Mesenchymal stem cell (in vitro differentiated cells and primary cell): Measurements from ENCODE around the gene VPS41.

Experiments used
- DNase-seq: peaks from one replicate; pipeline ENCODE4 v3.0.0-alpha.2; 2013
- H2AFZ ChIP-seq: one replicate; pipeline ENCODE4 v1.6.1; 2013; ENCODE audit warnings: low read depth, mild to moderate bottlenecking, control low read depth, inconsistent platforms, low read length, moderate library complexity
- H2AK5ac ChIP-seq: 2 replicates; pipeline ENCODE4 v1.6.1; 2013; ENCODE audit warnings: low read length, moderate library complexity, mild to moderate bottlenecking, inconsistent platforms; ENCODE audit not compliant: severe bottlenecking
- H2BK120ac ChIP-seq: one replicate; pipeline ENCODE4 v1.6.1; 2013; ENCODE audit warnings: low read depth, mild to moderate bottlenecking, inconsistent platforms, low read length, moderate library complexity
- H2BK12ac ChIP-seq, 2 experiments: one replicate each; pipeline ENCODE4 v1.6.1; 2013; ENCODE audit warnings: inconsistent platforms in 2 of 2, low read length in 2 of 2, mild to moderate bottlenecking in 2 of 2, moderate library complexity in 2 of 2, control low read depth in 1 of 2
- H2BK15ac ChIP-seq: one replicate; pipeline ENCODE4 v1.6.1; 2013; ENCODE audit warnings: mild to moderate bottlenecking, low read depth, inconsistent platforms; ENCODE audit not compliant: poor library complexity, severe bottlenecking
- H2BK5ac ChIP-seq: 2 replicates; pipeline ENCODE4 v1.6.1; 2013; ENCODE audit warnings: low read depth, mild to moderate bottlenecking, low read length, control low read depth, inconsistent platforms; ENCODE audit not compliant: poor library complexity, severe bottlenecking
- H3K14ac ChIP-seq, 2 experiments: one replicate each; pipeline ENCODE4 v1.6.1; 2013; ENCODE audit warnings: inconsistent platforms in 2 of 2, low read length in 2 of 2, control low read depth in 1 of 2, mild to moderate bottlenecking in 1 of 2, moderate library complexity in 1 of 2
- H3K18ac ChIP-seq, 2 experiments: one replicate each; pipeline ENCODE4 v1.6.1; 2013; ENCODE audit warnings: inconsistent platforms in 2 of 2, low read length in 2 of 2, control low read depth in 1 of 2, low read depth in 1 of 2, mild to moderate bottlenecking in 1 of 2
- H3K23ac ChIP-seq, 2 experiments: one replicate each; pipeline ENCODE4 v1.6.1; 2013; ENCODE audit warnings: inconsistent platforms in 2 of 2, low read length in 2 of 2, mild to moderate bottlenecking in 2 of 2, moderate library complexity in 2 of 2, control low read depth in 1 of 2
- H3K27ac ChIP-seq: 2 replicates; pipeline ENCODE4 v1.5.1; 2013; ENCODE audit warnings: mild to moderate bottlenecking, moderate library complexity, low read length, control low read depth, inconsistent platforms; ENCODE audit not compliant: poor library complexity, severe bottlenecking
- H3K27me3 ChIP-seq, 2 experiments: 2 replicates each; pipeline versions ENCODE4 v1.6.1 to v1.7.0; 2013; ENCODE audit warnings: low read length in 2 of 2, mild to moderate bottlenecking in 2 of 2, moderate library complexity in 2 of 2, control low read depth in 1 of 2, inconsistent platforms in 1 of 2; ENCODE audit not compliant: control insufficient read depth in 1 of 2, insufficient read depth in 1 of 2
- H3K36me3 ChIP-seq, 2 experiments: 2 replicates each; pipeline versions ENCODE4 v1.6.1 to v1.7.0; 2013; ENCODE audit warnings: low read length in 2 of 2, control low read depth in 1 of 2, inconsistent platforms in 1 of 2, low read depth in 1 of 2, mild to moderate bottlenecking in 1 of 2; ENCODE audit not compliant: insufficient read depth in 2 of 2, control insufficient read depth in 1 of 2
- H3K4ac ChIP-seq, 2 experiments: one replicate each; pipeline ENCODE4 v1.6.1; 2013; ENCODE audit warnings: inconsistent platforms in 2 of 2, low read length in 2 of 2, mild to moderate bottlenecking in 2 of 2, moderate library complexity in 2 of 2, control low read depth in 1 of 2, low read depth in 1 of 2
- H3K4me1 ChIP-seq: 2 replicates; pipeline ENCODE4 v1.6.1; 2013; ENCODE audit warnings: low read depth, low read length, control low read depth; ENCODE audit not compliant: control insufficient read depth, insufficient read depth
- H3K4me2 ChIP-seq: 2 replicates; pipeline ENCODE4 v1.6.1; 2013; ENCODE audit warnings: low read length, mild to moderate bottlenecking, inconsistent platforms; ENCODE audit not compliant: poor library complexity, severe bottlenecking
- H3K4me3 ChIP-seq, 2 experiments: 2 replicates each; pipeline versions ENCODE4 v1.5.1 to v1.7.0; 2013; ENCODE audit warnings: low read length in 2 of 2, mild to moderate bottlenecking in 2 of 2, control low read depth in 1 of 2, low read depth in 1 of 2; ENCODE audit not compliant: insufficient read depth in 1 of 2
- H3K79me1 ChIP-seq: replicated peaks from 2 replicates; pipeline ENCODE4 v1.6.1; 2013; ENCODE audit warnings: mild to moderate bottlenecking, control low read depth, low read length, inconsistent platforms; ENCODE audit not compliant: poor library complexity, severe bottlenecking
- H3K9ac ChIP-seq: 2 replicates; pipeline ENCODE4 v1.7.0; 2013; ENCODE audit warnings: mild to moderate bottlenecking, low read length, moderate library complexity
- H3K9me3 ChIP-seq: 2 replicates; pipeline ENCODE4 v1.7.0; 2013; ENCODE audit warnings: mild to moderate bottlenecking, low read length; ENCODE audit not compliant: control insufficient read depth
- H4K8ac ChIP-seq: one replicate; pipeline ENCODE4 v1.6.1; 2013; ENCODE audit warnings: inconsistent platforms, mild to moderate bottlenecking, low read length, moderate library complexity
- H4K91ac ChIP-seq: one replicate; pipeline ENCODE4 v1.6.1; 2013; ENCODE audit warnings: mild to moderate bottlenecking, low read length, inconsistent platforms
- WGBS: methylation state at CpG from one replicate; pipeline ENCODE4 v1.1.7; 2013; ENCODE audit warnings: mixed read lengths; 5-methylcytosine and 5-hydroxymethylcytosine counted together

Gene VPS41

DNA sequence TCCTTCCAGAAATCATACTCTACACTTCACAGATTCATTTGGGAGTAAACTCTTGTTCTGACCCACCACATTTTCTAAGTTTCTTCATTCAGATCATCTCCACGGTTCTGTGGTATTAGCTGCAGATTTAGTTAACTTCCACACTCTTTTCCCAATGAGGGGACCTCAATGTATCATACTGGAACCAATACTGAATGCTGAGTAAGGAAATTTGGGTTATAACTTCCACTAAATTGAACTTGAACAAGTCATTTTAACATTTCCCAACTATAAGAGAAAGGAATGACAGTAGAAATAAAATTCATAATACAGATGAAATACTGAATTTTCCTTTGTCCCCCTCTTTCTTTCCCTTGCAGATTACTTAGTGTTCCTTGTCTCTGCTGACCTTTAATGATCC is 131.4 kb downstream of the VPS41 start:
- H2BK12ac ChIP-seq: no peak overlapping the region
- H4K8ac ChIP-seq: no peak overlapping the region
- no peak for DNase-seq
- H3K4ac ChIP-seq: no peak overlapping the region
- H3K14ac ChIP-seq: no peak overlapping the region
- no peak overlapping the region for H3K23ac ChIP-seq
- no CpG with 5 or more reads among the region's 1 CpG for WGBS
- H2BK120ac ChIP-seq: no peak overlapping the region
- H3K4me1 ChIP-seq: no peaks in the 10 kb centered on the region
- no peak overlapping the region for H2AFZ ChIP-seq
- H3K4me3 ChIP-seq: no peak overlapping the region
- no peak overlapping the region for H3K9ac ChIP-seq
- no peak overlapping the region for H4K91ac ChIP-seq
- H3K27me3 ChIP-seq: no peaks in the 10 kb centered on the region
- no peak overlapping the region for H3K4me2 ChIP-seq
- H3K9me3 ChIP-seq: no peaks in the 10 kb centered on the region
- no peak overlapping the region for H2BK15ac ChIP-seq
- H2BK5ac ChIP-seq: no peak overlapping the region
- H3K27ac ChIP-seq: no peak overlapping the region
- no peak overlapping the region for H2AK5ac ChIP-seq
- no peak overlapping the region for H3K18ac ChIP-seq
- H3K36me3 ChIP-seq: peaks cover 5 to 43% of the 10 kb centered on the region in 2 experiments
- peaks cover 8% of the 10 kb centered on the region for H3K79me1 ChIP-seq

GRCh38 chr7:38775506-38776175 is 133.3 kb downstream of the VPS41 start:
- 86% methylated on average over 3 of the region's 3 CpGs for WGBS
- H3K36me3 ChIP-seq: peaks cover under 1 to 59% of the 10 kb centered on the region in 2 experiments
- peaks cover 4% of the 10 kb centered on the region for H3K79me1 ChIP-seq

DNA sequence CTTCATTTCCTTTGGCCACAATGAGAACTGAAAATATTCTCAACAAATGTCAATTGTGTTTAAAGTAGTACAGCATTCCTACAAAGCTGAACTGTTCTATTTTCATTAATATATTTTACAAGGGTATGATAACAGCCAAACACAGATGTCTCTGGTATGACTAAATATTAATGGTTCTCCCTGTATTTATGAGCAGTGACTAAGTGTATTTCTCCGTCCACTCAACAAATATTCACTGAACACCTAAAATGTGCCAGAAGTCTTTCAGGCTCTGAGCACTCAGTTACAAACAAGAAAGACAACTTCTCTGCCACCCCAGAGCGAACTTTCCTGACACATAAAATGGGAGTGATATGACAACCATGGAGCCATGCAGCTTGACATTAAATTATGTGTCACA is 135.6 kb downstream of the VPS41 start:
- no peak overlapping the region for H3K27ac ChIP-seq
- no peak overlapping the region for H4K91ac ChIP-seq
- no peak overlapping the region for H3K9ac ChIP-seq
- H3K36me3 ChIP-seq: peaks cover 0 to 78% of the 10 kb centered on the region in 2 experiments
- H3K27me3 ChIP-seq: no peaks in the 10 kb centered on the region
- H3K23ac ChIP-seq: no peak overlapping the region
- no peak overlapping the region for H3K4me2 ChIP-seq
- H2AFZ ChIP-seq: no peak overlapping the region
- no peak overlapping the region for H2BK120ac ChIP-seq
- no peaks in the 10 kb centered on the region for H3K4me1 ChIP-seq
- no peaks in the 10 kb centered on the region for H3K9me3 ChIP-seq
- H2BK15ac ChIP-seq: no peak overlapping the region
- no peak overlapping the region for H4K8ac ChIP-seq
- no peak overlapping the region for H2AK5ac ChIP-seq
- no peak overlapping the region for H2BK5ac ChIP-seq
- no peak overlapping the region for H2BK12ac ChIP-seq
- H3K18ac ChIP-seq: no peak overlapping the region
- H3K4ac ChIP-seq: no peak overlapping the region
- WGBS: 0% methylated on average over 1 of the region's 2 CpGs
- no peak for DNase-seq
- H3K79me1 ChIP-seq: peaks cover 4% of the 10 kb centered on the region
- H3K4me3 ChIP-seq: no peak overlapping the region
- H3K14ac ChIP-seq: no peak overlapping the region

More at GRCh38 chr7:38775506-38776175, 133.3 kb downstream of the VPS41 start:
- Histone ChIP-seq H3K9me3 (no peaks in the 10 kb centered on the region), H3K9ac (no peak overlapping the region), H3K27me3 (no peaks in the 10 kb centered on the region), H4K91ac (no peak overlapping the region), H3K18ac (no peak overlapping the region), H2BK12ac (no peak overlapping the region), H3K14ac (no peak overlapping the region), H3K4me2 (no peak overlapping the region), H2BK15ac (no peak overlapping the region), H3K27ac (no peak overlapping the region), H4K8ac (no peak overlapping the region), H2AK5ac (no peak overlapping the region), H2AFZ (no peak overlapping the region), H2BK5ac (no peak overlapping the region), H3K4me3 (no peak overlapping the region), H3K23ac (no peak overlapping the region), H2BK120ac (no peak overlapping the region), H3K4me1 (no peaks in the 10 kb centered on the region), H3K4ac (no peak overlapping the region)
- DNase-seq: no peak

- no peak overlapping the region for H3K27ac ChIP-seq
- WGBS: 88% methylated on average over 1 of the region's 2 CpGs
- no peak overlapping the region for H3K9ac ChIP-seq
- H2BK5ac ChIP-seq: no peak overlapping the region
- H3K14ac ChIP-seq: no peak overlapping the region
- no peak overlapping the region for H3K4me3 ChIP-seq
- H3K9me3 ChIP-seq: no peaks in the 10 kb centered on the region
- no peaks in the 10 kb centered on the region for H3K27me3 ChIP-seq
- H3K23ac ChIP-seq: no peak overlapping the region
- H2BK120ac ChIP-seq: no peak overlapping the region
- no peak overlapping the region for H3K4ac ChIP-seq
- H3K4me2 ChIP-seq: no peak overlapping the region
- H2AK5ac ChIP-seq: no peak overlapping the region
- H3K18ac ChIP-seq: no peak overlapping the region
- peaks cover 3% of the 10 kb centered on the region for H3K79me1 ChIP-seq
- DNase-seq: no peak
- no peak overlapping the region for H2AFZ ChIP-seq
- no peaks in the 10 kb centered on the region for H3K4me1 ChIP-seq
- no peak overlapping the region for H2BK15ac ChIP-seq
- no peak overlapping the region for H2BK12ac ChIP-seq
- H4K91ac ChIP-seq: no peak overlapping the region
- H3K36me3 ChIP-seq: peaks cover 3 to 59% of the 10 kb centered on the region in 2 experiments
- no peak overlapping the region for H4K8ac ChIP-seq
Observed at GRCh38 chr7:38760226-38760625, 148.8 kb downstream of the VPS41 start.
